Kidney epithelial cell (primary cell): ENCODE data around the gene SDF2. TPM values are rescaled to one million over a fixed set of nuclear protein-coding genes. Genes with fewer than 3 reads are reported as not detected.

ENCODE experiments used
- DNase-seq: peaks from one replicate; pipeline ENCODE4 v3.0.0-alpha.2; 2010; ENCODE audit warnings: low read depth
- H3K27me3 ChIP-seq: 2 replicates; pipeline ENCODE4 v1.6.0; 2011; ENCODE audit warnings: low read length; ENCODE audit not compliant: control insufficient read depth, insufficient read depth
- H3K36me3 ChIP-seq: 2 replicates; pipeline ENCODE4 v1.5.1; 2011; ENCODE audit warnings: low read length; ENCODE audit not compliant: control insufficient read depth, insufficient read depth
- H3K4me3 ChIP-seq: 2 replicates; pipeline ENCODE4 v1.5.1; 2011; ENCODE audit warnings: low read depth, mild to moderate bottlenecking, control low read depth, low read length
- CTCF ChIP-seq: IDR thresholded peaks from 2 replicates; pipeline ENCODE4 v1.5.1; 2011; ENCODE audit warnings: mild to moderate bottlenecking, moderate library complexity, low read length, control low read depth, inconsistent platforms; ENCODE audit not compliant: insufficient read depth, poor library complexity, severe bottlenecking
- total RNA-seq: library from RNA; depleted of rRNA; stranded (reverse); fragments of >200 nt; gene quantifications from 2 replicates; pipeline ENCODE4 v1.2.3, GENCODE V29; 2015

SDF2 gene
- total RNA-seq, 1 donor from 2014 or later: 41.2 TPM

DNA sequence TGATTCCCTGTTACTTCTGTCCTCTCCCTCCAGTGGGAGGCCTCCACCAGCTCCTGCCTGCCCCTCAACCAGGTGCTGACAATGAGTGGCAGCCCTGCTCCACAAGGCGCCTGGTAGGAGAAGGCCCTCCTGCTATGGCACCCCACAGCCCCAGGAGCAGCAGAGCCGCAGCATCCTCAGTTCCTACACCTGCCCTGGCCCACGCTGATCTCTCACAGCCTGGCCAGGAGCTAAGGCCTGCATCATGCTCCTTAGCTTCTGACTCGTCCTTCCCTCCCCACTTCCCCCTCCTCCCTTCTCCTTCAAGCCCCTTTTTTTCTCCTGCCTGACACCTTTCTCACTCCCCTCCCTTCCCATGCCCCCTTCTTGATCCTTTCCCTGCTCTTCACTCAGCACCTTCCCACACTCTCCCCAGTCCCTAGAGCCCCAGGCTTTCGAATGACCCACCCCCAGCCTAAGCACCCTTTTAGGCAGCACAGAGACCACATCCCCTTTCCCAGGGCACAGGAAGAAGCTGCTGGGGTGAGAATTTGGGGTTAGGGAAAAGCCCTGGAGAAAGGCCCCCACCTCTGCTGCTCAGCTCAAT is 43.5 kb upstream of the SDF2 start:
- no peak overlapping the region for H3K4me3 ChIP-seq
- peaks cover 4% of the 10 kb centered on the region for H3K36me3 ChIP-seq
- no peaks in the 10 kb centered on the region for H3K27me3 ChIP-seq
- TF ChIP-seq CTCF: no peak
- no peak for DNase-seq

- TF ChIP-seq CTCF: no peak
- H3K27me3 ChIP-seq: no peaks in the 10 kb centered on the region
- no peak overlapping the region for H3K4me3 ChIP-seq
- peaks cover 4% of the 10 kb centered on the region for H3K36me3 ChIP-seq
- DNase-seq: no peak
Measured at GRCh38 chr17:28704219-28704858, 42.6 kb upstream of the SDF2 start.

GRCh38 chr17:28703552-28704218 is 42.0 kb upstream of the SDF2 start:
- Histone ChIP-seq H3K27me3 (no peaks in the 10 kb centered on the region), H3K4me3 (no peak overlapping the region), H3K36me3 (peaks cover 4% of the 10 kb centered on the region)
- TF ChIP-seq CTCF: no peak
- DNase-seq: no peak

DNA sequence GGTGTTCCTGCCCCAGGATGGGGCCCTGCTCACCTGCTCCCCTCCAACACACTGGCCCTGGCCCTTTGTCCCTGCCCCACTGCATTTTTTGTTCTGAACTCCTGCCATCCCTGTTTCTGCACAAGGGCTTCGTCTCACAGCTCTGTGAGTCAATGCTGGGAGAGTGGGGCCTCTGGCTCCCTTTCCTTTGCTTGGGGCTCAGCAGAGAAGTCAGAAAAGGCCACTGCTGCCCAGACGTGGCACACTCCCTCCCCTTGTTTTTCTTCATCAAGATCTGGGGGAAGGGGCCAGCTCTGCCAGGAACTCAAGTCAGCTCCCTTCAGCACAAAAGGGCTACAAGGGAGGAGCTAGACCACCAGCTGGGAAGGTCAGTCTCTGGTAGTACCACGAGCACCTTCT is 41.0 kb upstream of the SDF2 start:
- Histone ChIP-seq H3K36me3 (peaks cover 4% of the 10 kb centered on the region), H3K27me3 (no peaks in the 10 kb centered on the region), H3K4me3 (no peak overlapping the region)
- TF ChIP-seq CTCF: no peak
- DNase-seq: no peak

DNA sequence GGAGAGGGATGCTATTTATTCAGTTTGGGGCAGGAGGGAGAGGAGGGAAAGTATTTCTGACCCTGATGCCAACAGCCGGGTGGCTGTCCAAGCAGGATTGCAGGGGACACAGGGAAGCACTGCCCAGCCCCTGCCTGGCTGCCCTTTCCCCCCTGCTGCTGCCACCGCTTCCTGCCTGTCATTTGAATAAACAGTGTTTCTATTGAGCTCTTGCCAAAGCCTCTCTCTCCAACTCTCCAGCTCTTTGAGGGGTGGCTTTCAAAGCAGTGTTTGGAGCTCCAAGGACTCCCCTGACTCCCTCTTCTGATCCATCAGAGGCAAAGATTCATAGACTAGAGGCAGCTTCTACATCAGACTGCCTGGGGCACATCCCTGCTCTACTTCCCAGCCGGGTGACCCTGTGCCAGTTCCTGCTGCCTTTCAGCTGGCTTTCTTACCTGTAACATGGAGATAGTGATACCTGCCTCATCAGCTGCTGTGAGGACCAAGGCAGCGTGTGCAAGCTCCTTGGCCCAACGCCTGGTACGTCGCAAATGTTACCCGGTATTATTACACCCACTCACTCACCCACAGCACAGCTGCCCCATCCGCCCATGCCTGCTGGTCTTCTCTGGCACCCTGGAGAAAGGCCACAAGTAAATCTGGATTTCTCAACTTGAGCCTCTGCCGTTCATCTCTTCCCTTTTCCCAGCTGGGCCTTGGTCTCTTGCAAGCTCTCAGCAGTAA is 40.5 kb upstream of the SDF2 start:
- no peak for DNase-seq
- Histone ChIP-seq H3K27me3 (no peaks in the 10 kb centered on the region), H3K36me3 (peaks cover 4% of the 10 kb centered on the region), H3K4me3 (no peak overlapping the region)
- TF ChIP-seq CTCF: no peak
